ENCODE results near the gene PTPN7.
"Not testable (repeated sequence)": the region's sequence is repeated elsewhere in the genome, so short reads cannot be mapped to it uniquely, and the experiment has no call there.

- TF ChIP-seq EZH2phosphoT487 (IDR thresholded peaks at IDR 0.05; ENCODE audit: borderline replicate concordance, low read depth); FOSL2 (IDR thresholded peaks at IDR 0.05; ENCODE audit: borderline replicate concordance, low read depth); TCF12 (IDR thresholded peaks at IDR 0.05); SMC3 (IDR thresholded peaks at IDR 0.05; ENCODE audit: low read depth, low read length); CTCF (IDR thresholded peaks at IDR 0.05); GATA2 (CRISPR knock-in tag; IDR thresholded peaks at IDR 0.05); GABPA (IDR thresholded peaks at IDR 0.05; ENCODE audit: low read depth); EP300 (IDR thresholded peaks at IDR 0.05; ENCODE audit: borderline replicate concordance in 1 of 2, low read depth in 1 of 2, low read length in 1 of 2): not testable (repeated sequence)
These were observed 18.9 kb downstream of the PTPN7 start for GRCh38 chr1:202141468-202141867.
